ENCODE data around the gene CA9. TPM values are rescaled to one million over a fixed set of nuclear protein-coding genes. Genes with fewer than 3 reads are reported as not detected.
A peak's percentile ranks its signal among the peaks of the same experiment; 100 is the strongest.

The CA9 gene
- total RNA-seq, 2 donors from 2014 or later: 1.8 to 5.9 TPM

DNA sequence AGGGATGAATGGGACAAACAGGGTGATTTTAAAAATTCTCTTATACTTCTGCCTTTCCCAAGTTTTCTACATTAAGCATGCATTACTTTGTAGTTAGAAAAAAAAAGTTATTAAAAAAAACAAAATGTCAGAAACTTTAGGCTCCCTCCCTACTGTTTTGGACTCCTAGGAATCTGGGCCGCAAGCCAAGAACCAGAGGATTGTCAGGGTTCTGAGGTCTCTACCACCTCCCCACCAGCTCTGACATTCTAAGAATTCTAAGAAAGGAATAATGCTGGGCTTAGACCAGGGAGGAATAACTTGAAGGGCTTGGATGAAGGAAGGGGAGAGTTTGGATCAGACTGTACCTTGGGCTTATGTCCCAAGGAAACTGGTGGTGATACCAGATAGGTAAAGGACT, 7.7 kb upstream of the CA9 start:
- TF ChIP-seq, protein P1, sequence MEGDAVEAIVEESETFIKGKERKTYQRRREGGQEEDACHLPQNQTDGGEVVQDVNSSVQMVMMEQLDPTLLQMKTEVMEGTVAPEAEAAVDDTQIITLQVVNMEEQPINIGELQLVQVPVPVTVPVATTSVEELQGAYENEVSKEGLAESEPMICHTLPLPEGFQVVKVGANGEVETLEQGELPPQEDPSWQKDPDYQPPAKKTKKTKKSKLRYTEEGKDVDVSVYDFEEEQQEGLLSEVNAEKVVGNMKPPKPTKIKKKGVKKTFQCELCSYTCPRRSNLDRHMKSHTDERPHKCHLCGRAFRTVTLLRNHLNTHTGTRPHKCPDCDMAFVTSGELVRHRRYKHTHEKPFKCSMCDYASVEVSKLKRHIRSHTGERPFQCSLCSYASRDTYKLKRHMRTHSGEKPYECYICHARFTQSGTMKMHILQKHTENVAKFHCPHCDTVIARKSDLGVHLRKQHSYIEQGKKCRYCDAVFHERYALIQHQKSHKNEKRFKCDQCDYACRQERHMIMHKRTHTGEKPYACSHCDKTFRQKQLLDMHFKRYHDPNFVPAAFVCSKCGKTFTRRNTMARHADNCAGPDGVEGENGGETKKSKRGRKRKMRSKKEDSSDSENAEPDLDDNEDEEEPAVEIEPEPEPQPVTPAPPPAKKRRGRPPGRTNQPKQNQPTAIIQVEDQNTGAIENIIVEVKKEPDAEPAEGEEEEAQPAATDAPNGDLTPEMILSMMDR (IDR thresholded peaks at IDR 0.05): no peak
- no peak overlapping the region for H3K27ac ChIP-seq
- no peaks in the 10 kb centered on the region for H3K9me3 ChIP-seq
- no peak overlapping the region for H3K9ac ChIP-seq (ENCODE audit: low read depth in 2 of 2, low read length in 2 of 2)
- no peaks in the 10 kb centered on the region for H3K27me3 ChIP-seq
- H3K4me1 ChIP-seq: peaks cover 9% of the 10 kb centered on the region
- intact Hi-C loops (cut with DNase I): no loop called here
- no peaks in the 10 kb centered on the region for H3K36me3 ChIP-seq
- no peak for DNase-seq
- no peak overlapping the region for H3K4me3 ChIP-seq

DNA sequence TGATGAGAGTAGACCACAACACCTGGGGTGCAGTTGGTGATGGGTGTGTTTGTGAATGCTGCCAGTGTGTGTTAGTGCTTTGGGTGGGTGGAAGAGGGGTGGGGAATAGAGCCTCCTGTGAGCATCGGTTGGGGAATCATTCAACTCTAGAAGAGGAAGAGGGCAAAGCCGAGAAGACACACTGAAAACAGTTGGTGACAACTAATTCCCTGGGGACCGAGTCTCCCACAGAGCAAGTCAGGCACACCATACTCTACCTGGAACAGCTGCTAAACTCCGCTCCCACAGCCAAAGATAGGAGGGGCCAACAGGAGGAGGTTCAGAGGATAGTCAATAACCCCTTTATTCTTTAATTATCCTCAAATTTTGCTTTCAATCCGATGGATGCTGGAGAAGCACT, 7.2 kb upstream of the CA9 start:
- TF ChIP-seq, protein P1 (IDR thresholded peaks at IDR 0.05): no peak
- intact Hi-C loops (cut with DNase I): no loop called here
- H3K9me3 ChIP-seq: no peaks in the 10 kb centered on the region
- DNase-seq: no peak
- H3K4me1 ChIP-seq: peaks cover 9% of the 10 kb centered on the region
- H3K9ac ChIP-seq (ENCODE audit: low read depth in 2 of 2, low read length in 2 of 2): no peak overlapping the region
- H3K4me3 ChIP-seq: no peak overlapping the region
- H3K36me3 ChIP-seq: no peaks in the 10 kb centered on the region
- no peaks in the 10 kb centered on the region for H3K27me3 ChIP-seq
- no peak overlapping the region for H3K27ac ChIP-seq

DNA sequence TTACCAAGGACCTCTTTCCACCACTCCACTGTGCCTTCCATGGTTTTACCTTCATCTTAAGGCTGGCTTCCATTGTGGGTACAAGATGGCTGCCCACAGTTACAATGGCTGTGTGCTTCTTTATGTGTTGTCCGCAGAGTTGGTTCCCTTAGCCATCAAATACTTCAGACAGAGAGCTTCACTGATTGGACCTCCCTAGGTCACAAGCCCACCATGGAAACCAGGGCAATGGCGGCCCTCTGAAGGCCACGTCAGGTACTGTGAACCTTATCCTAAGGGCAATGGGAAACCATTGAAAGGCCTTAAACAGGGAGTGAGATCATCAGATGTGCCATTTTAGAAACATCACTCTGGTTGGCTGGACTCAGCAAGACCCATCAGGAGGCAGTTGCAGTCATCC, 5.8 kb upstream of the CA9 start:
- no peak for DNase-seq
- TF ChIP-seq, protein P1 (IDR thresholded peaks at IDR 0.05): no peak
- Histone ChIP-seq H3K36me3 (no peaks in the 10 kb centered on the region), H3K4me3 (no peak overlapping the region), H3K27me3 (no peaks in the 10 kb centered on the region), H3K4me1 (peaks cover 4% of the 10 kb centered on the region), H3K9me3 (no peaks in the 10 kb centered on the region), H3K9ac (ENCODE audit: low read depth in 2 of 2, low read length in 2 of 2) (no peak overlapping the region), H3K27ac (no peak overlapping the region)
- intact Hi-C loops (cut with DNase I): no loop called here

DNA sequence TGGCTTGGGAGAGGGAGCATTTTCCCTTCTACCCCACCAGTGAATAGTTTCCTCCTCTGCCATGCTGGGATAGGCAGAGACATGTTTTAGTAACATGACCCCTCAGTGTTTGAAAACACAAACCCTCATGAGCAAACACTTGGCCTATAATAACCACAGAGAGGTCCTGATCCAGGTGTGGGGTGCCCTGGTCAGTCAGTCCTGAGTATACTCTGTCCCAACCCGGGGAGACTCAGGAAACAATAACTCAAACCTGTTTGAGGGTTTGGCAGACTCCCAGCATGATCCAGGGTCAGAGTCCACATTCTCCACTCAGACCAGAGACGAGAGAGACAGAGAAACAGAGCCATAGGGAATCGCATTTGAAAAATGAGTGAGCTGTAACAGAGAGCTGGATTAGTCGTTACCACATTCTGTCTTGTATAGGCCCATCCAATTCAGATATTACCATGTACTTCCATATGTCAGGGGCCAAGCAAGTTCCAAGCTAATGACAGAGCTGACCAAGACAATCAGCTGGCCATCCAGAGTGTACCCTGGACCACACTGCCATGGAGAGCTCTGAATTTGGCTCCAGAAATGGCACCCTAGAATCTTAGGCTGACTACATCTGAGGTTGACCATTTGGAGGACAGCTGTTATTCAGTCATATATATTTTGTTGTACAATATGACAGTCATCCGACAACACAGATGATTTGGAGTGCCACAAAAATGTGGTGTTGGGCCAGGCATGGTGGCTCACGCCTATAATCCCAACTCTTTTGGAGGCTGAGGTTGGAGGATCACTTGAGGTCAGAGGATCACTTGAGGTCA, 4.2 kb upstream of the CA9 start:
- peak overlapping the region in 1 of 2 donors; percentile 16 for H3K9ac ChIP-seq (ENCODE audit: low read depth in 2 of 2, low read length in 2 of 2)
- peak overlapping the region; percentile 68 for H3K27ac ChIP-seq
- no peaks in the 10 kb centered on the region for H3K27me3 ChIP-seq
- H3K36me3 ChIP-seq: no peaks in the 10 kb centered on the region
- H3K9me3 ChIP-seq: no peaks in the 10 kb centered on the region
- intact Hi-C loops (cut with DNase I): no loop called here
- H3K4me3 ChIP-seq: no peak overlapping the region
- H3K4me1 ChIP-seq: no peaks in the 10 kb centered on the region
- TF ChIP-seq, protein P1 (IDR thresholded peaks at IDR 0.05): no peak
- peak; percentile 94 for DNase-seq

DNA sequence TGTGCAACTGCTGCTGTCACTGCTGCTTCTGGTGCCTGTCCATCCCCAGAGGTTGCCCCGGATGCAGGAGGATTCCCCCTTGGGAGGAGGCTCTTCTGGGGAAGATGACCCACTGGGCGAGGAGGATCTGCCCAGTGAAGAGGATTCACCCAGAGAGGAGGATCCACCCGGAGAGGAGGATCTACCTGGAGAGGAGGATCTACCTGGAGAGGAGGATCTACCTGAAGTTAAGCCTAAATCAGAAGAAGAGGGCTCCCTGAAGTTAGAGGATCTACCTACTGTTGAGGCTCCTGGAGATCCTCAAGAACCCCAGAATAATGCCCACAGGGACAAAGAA, 265 bp downstream of the CA9 start:
- Histone ChIP-seq H3K4me1 (peaks cover 9% of the 10 kb centered on the region), H3K36me3 (no peaks in the 10 kb centered on the region), H3K27me3 (no peaks in the 10 kb centered on the region), H3K9me3 (no peaks in the 10 kb centered on the region), H3K27ac (no peak overlapping the region), H3K9ac (ENCODE audit: low read depth in 2 of 2, low read length in 2 of 2) (peak overlapping the region in 1 of 2 donors; percentile 34), H3K4me3 (no peak overlapping the region)
- no peak for DNase-seq
- TF ChIP-seq, protein P1 (IDR thresholded peaks at IDR 0.05): no peak
- intact Hi-C loops (cut with DNase I): no loop called here
